Measurements from ENCODE around the gene WDR73. TPM values are rescaled to one million over a fixed set of nuclear protein-coding genes. Genes with fewer than 3 reads are reported as not detected.

WDR73 gene
- total and polyA plus RNA-seq, 10 of the 15 experiments (the other 5 are each of a cell fraction or from before 2014, with no cell fraction given) = 4.4 to 25.6 (median 16.3) TPM

DNA sequence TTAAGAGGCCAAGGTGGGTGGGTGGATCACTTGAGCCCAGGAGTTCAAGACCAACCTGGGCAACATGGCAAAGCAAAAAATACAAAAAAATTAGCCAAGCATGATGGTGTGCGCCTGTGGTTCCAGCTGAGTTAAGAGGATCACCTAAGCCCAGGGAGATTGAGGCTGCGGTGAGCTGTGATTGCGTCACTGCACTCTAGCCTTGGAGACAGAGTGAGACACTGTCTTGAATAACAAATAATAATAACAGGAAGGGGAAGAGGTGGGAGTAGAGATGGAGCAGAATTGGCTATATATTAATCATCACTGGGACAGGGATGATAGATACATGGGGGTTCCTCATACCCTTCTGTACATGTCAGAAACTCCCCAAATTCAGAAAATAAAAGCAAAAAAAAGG is 27.7 kb upstream of the WDR73 start (continued):
- no peak for TF ChIP-seq BHLHE40 (IDR thresholded peaks at IDR 0.05; ENCODE audit: borderline replicate concordance in 1 of 2, low read depth in 2 of 2, low read length in 1 of 2)
- TF ChIP-seq EZH2 (IDR thresholded peaks at IDR 0.05; ENCODE audit: borderline replicate concordance, control insufficient read depth, low read depth, low read length) = no peak
- no peak for TF ChIP-seq GABPA (IDR thresholded peaks at IDR 0.05; ENCODE audit: low read depth)

DNA sequence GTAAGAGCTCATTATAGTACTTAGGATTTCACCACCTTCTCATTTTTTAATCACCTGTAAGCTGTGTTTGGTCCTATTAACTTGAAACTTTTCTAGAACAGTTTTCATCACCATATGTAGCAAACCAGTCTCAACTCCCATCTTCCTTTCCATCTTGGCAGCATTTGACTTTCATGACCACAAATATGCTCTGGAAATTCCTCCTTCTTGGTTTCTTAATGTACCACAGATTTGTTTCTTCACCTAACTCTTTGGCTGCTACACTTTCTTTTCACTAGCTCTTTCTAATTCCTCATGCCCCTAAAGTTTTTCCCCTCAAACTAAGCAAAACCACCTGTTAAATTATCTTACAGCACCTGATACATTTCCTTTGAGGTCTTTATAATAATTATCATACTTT is 17.1 kb upstream of the WDR73 start:
- Histone ChIP-seq H3K9ac (ENCODE audit: control insufficient read depth, insufficient read depth, low read length) (no peak overlapping the region), H3K9me3 (replicated peaks; ENCODE audit: control insufficient read depth, insufficient read depth, low read length) (no peaks in the 10 kb centered on the region), H3K4me2 (ENCODE audit: control insufficient read depth, insufficient read depth) (no peak overlapping the region), H3K4me3 (no peak overlapping the region), H2AFZ (ENCODE audit: control insufficient read depth, low read depth, low read length) (no peak overlapping the region), H3K4me1 (ENCODE audit: control insufficient read depth, insufficient read depth, low read length) (no peaks in the 10 kb centered on the region), H3K27me3 (replicated peaks in 1 of 2; ENCODE audit: control insufficient read depth in 2 of 2, insufficient read depth in 2 of 2, low read length in 1 of 2) (no peaks in the 10 kb centered on the region), H4K20me1 (ENCODE audit: control insufficient read depth, insufficient read depth) (no peaks in the 10 kb centered on the region), H3K79me2 (ENCODE audit: control insufficient read depth, insufficient read depth, low read length) (no peaks in the 10 kb centered on the region), H3K36me3 (ENCODE audit: control insufficient read depth in 2 of 2, insufficient read depth in 2 of 2, low read length in 1 of 2) (peaks cover 6 to 21% of the 10 kb centered on the region in 2 experiments; a peak in 3 of 4 replicates), H3K27ac (ENCODE audit: control insufficient read depth, insufficient read depth) (no peak overlapping the region)
- no peak for TF ChIP-seq RAD21 (IDR thresholded peaks at IDR 0.05; ENCODE audit: insufficient read depth, low read depth, low read length)
- no peak for TF ChIP-seq BACH1 (IDR thresholded peaks at IDR 0.05; ENCODE audit: borderline replicate concordance)
- no peak for TF ChIP-seq CBFB (IDR thresholded peaks at IDR 0.05; ENCODE audit: low read depth)
- TF ChIP-seq DPF2 (IDR thresholded peaks at IDR 0.05) = no peak
- TF ChIP-seq FOS (IDR thresholded peaks at IDR 0.05; ENCODE audit: borderline replicate concordance, extremely low read depth, insufficient read length) = no peak
- no peak for TF ChIP-seq SMC3 (IDR thresholded peaks at IDR 0.05; ENCODE audit: borderline replicate concordance, low read length)
- TF ChIP-seq IKZF1 (conservative IDR thresholded peaks at IDR 0.05) = no peak
- no peak for TF ChIP-seq KLF5 (IDR thresholded peaks at IDR 0.05; ENCODE audit: partially characterized antibody)
- no peak for TF ChIP-seq FOXK2 (IDR thresholded peaks at IDR 0.05)
- TF ChIP-seq, protein P1, sequence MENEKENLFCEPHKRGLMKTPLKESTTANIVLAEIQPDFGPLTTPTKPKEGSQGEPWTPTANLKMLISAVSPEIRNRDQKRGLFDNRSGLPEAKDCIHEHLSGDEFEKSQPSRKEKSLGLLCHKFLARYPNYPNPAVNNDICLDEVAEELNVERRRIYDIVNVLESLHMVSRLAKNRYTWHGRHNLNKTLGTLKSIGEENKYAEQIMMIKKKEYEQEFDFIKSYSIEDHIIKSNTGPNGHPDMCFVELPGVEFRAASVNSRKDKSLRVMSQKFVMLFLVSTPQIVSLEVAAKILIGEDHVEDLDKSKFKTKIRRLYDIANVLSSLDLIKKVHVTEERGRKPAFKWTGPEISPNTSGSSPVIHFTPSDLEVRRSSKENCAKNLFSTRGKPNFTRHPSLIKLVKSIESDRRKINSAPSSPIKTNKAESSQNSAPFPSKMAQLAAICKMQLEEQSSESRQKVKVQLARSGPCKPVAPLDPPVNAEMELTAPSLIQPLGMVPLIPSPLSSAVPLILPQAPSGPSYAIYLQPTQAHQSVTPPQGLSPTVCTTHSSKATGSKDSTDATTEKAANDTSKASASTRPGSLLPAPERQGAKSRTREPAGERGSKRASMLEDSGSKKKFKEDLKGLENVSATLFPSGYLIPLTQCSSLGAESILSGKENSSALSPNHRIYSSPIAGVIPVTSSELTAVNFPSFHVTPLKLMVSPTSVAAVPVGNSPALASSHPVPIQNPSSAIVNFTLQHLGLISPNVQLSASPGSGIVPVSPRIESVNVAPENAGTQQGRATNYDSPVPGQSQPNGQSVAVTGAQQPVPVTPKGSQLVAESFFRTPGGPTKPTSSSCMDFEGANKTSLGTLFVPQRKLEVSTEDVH (IDR thresholded peaks at IDR 0.05; ENCODE audit: low read depth, partially characterized antibody) = no peak
- TF ChIP-seq ZNF384 (IDR thresholded peaks at IDR 0.05; ENCODE audit: borderline replicate concordance, low read depth, low read length) = no peak
- TF ChIP-seq SUPT20H (IDR thresholded peaks at IDR 0.05; ENCODE audit: borderline replicate concordance, control insufficient read depth, low read depth, low read length) = no peak
- no peak for TF ChIP-seq NFYB (IDR thresholded peaks at IDR 0.05; ENCODE audit: insufficient read depth, low read depth, low read length)
- TF ChIP-seq ZSCAN29 (IDR thresholded peaks at IDR 0.05) = no peak
- TF ChIP-seq EZH2 (IDR thresholded peaks at IDR 0.05; ENCODE audit: borderline replicate concordance, control insufficient read depth, low read depth, low read length) = no peak
- TF ChIP-seq, protein P2, sequence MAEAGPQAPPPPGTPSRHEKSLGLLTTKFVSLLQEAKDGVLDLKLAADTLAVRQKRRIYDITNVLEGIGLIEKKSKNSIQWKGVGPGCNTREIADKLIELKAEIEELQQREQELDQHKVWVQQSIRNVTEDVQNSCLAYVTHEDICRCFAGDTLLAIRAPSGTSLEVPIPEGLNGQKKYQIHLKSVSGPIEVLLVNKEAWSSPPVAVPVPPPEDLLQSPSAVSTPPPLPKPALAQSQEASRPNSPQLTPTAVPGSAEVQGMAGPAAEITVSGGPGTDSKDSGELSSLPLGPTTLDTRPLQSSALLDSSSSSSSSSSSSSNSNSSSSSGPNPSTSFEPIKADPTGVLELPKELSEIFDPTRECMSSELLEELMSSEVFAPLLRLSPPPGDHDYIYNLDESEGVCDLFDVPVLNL (IDR thresholded peaks at IDR 0.05; ENCODE audit: low read depth, low read length) = no peak
- no peak for TF ChIP-seq POLR2AphosphoS5 (IDR thresholded peaks at IDR 0.05; ENCODE audit: low read length)
- TF ChIP-seq SMAD1 (IDR thresholded peaks at IDR 0.05; ENCODE audit: low read depth, partially characterized antibody) = no peak
- FAIRE-seq = no peak
- in situ Hi-C loops (cut with MboI) (no loop called here), intact Hi-C loops (cut with micrococcal nuclease; ENCODE audit: unreplicated experiment) (no loop called here)
- POLR2A ChIA-PET = no interaction called here
- RAD21 ChIA-PET (ENCODE audit: unreplicated experiment) = no interaction called here
- SMC1A ChIA-PET (ENCODE audit: uncharacterized antibody, unreplicated experiment) = interaction anchor here (1.0 to 1.1 kb wide), 3 partner anchors 10 to 207 kb away, joined by 3 read pairs; partner anchors contain the start of gene ZNF592
- ATAC-seq = no peak
- BruUV-seq (replicated peaks) = no TSS peak
- CTCF ChIA-PET = interaction anchor here (0.7 to 1.0 kb wide), 4 partner anchors 11 to 207 kb away, joined by 3 read pairs; partner anchors contain the start of gene WDR73
- DNase-seq (ENCODE audit: low read depth, low spot score) = no peak
